Ammon's horn (tissue), 1 donor: ENCODE data around the gene SENP2.
A peak's percentile ranks its signal among the peaks of the same experiment; 100 is the strongest.
"Not testable (repeated sequence)": the region's sequence is repeated elsewhere in the genome, so short reads cannot be mapped to it uniquely, and the experiment has no call there.

Experiments used
- DNase-seq: peaks from one replicate; pipeline ENCODE4 v3.0.0-alpha.2; 2016; ENCODE audit warnings: low spot score

The SENP2 gene

GRCh38 chr3:185585859-185586685 lies at the start of gene SENP2:
Gene SENP2 (plus strand): TSS chr3:185586295. CDS start chr3:185586414, 119 bp downstream.
- peak; percentile 99 for DNase-seq

GRCh38 chr3:185537369-185537970 lies 48.6 kb upstream of the SENP2 start:
- peak; percentile 31 for DNase-seq

- DNase-seq = no peak
These were observed 46.2 kb upstream of the SENP2 start for GRCh38 chr3:185539934-185540333.

- no peak for DNase-seq
These were observed 45.4 kb upstream of the SENP2 start for GRCh38 chr3:185540695-185541094.

- DNase-seq = peak; percentile 51
These were observed 37.0 kb upstream of the SENP2 start for GRCh38 chr3:185549122-185549521.

GRCh38 chr3:185549651-185550111 lies 36.4 kb upstream of the SENP2 start:
- no peak for DNase-seq

GRCh38 chr3:185552358-185552877 lies 33.7 kb upstream of the SENP2 start, which contains the start of gene LIPH:
Gene LIPH (minus strand): TSS chr3:185552588. CDS start chr3:185552471, 117 bp downstream.
- DNase-seq = no peak

GRCh38 chr3:185555101-185555501 lies 31.0 kb upstream of the SENP2 start:
- no peak for DNase-seq

GRCh38 chr3:185555860-185556347 lies 30.2 kb upstream of the SENP2 start:
- no peak for DNase-seq

GRCh38 chr3:185556640-185557039 lies 29.5 kb upstream of the SENP2 start:
- not testable (repeated sequence) for DNase-seq

GRCh38 chr3:185558395-185558794 lies 27.7 kb upstream of the SENP2 start:
- DNase-seq = no peak

- no peak for DNase-seq
These were observed 26.4 kb upstream of the SENP2 start for GRCh38 chr3:185559706-185560090.

GRCh38 chr3:185560676-185561075 lies 25.4 kb upstream of the SENP2 start:
- no peak for DNase-seq

- DNase-seq = peak; percentile 55
These were observed 24.6 kb upstream of the SENP2 start for GRCh38 chr3:185561374-185561943.

- DNase-seq = no peak
These were observed 24.1 kb upstream of the SENP2 start for GRCh38 chr3:185561958-185562357.

- DNase-seq = no peak
These were observed 13.9 kb upstream of the SENP2 start for GRCh38 chr3:185572183-185572582.

GRCh38 chr3:185575108-185575869 lies 10.8 kb upstream of the SENP2 start:
- DNase-seq = peak; percentile 28

- no peak for DNase-seq
These were observed 3.9 kb upstream of the SENP2 start for GRCh38 chr3:185582236-185582635.

- no peak for DNase-seq
These were observed 3.2 kb upstream of the SENP2 start for GRCh38 chr3:185582871-185583270.

GRCh38 chr3:185583925-185584324 lies 2.2 kb upstream of the SENP2 start:
- DNase-seq = no peak

GRCh38 chr3:185584686-185585085 lies 1.4 kb upstream of the SENP2 start:
- no peak for DNase-seq

GRCh38 chr3:185585518-185585858 lies 607 bp upstream of the SENP2 start:
- DNase-seq = peak; percentile 13
